Ecto neural progenitor cell (in vitro differentiated cells): Measurements from ENCODE around the gene LMBRD2.
A peak's percentile ranks its signal among the peaks of the same experiment; 100 is the strongest.

ENCODE experiments used
- DNase-seq: peaks from one replicate; pipeline ENCODE4 v3.0.0-alpha.2; 2018; ENCODE audit warnings: low spot score

Gene LMBRD2

GRCh38 chr5:36105819-36106218 lies 45.9 kb downstream of the LMBRD2 start:
- no peak for DNase-seq

- no peak for DNase-seq
Measured at GRCh38 chr5:36099748-36100147, 51.9 kb downstream of the LMBRD2 start.

DNA sequence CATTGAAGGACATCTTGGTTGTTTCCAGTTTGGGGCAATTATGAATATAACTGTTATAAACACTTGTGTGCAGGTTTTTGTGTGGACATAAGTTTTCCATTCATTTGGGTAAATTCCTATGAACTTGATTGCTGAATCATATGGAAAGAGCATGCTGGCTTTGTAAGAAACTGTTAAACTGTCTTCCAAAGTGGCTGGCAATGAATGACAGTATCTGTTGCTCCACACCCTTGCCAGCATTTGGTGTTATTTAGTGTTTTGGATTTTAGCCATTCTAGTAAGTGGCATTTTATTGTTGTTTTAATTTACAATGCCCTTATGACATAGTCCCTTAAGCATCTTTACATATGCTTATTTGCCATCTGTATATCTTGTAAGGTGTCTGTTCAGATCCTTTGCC lies 55.2 kb downstream of the LMBRD2 start:
- DNase-seq = no peak

DNA sequence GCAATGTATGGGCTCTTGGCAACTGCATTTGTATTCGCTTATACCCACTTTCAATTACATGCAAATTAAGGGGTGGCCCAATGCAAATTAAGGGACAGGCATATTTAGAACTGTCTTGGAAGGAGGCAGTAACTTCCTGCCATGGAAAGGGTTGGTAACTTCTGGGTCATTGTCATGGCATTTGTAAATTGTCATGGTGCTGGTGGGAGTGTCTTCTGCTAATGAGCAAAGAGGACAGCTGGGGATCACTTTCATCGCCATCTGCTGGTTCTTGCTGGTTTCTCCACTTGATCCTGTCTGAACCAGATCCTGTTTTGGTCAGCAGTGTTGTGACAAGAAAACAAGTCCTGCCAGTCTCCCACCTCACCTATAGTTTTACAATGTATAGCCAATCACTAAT lies 61.7 kb downstream of the LMBRD2 start:
- peak; percentile 55 for DNase-seq

- DNase-seq = peak; percentile 52
Measured at GRCh38 chr5:36079200-36079781, 72.4 kb downstream of the LMBRD2 start.

- DNase-seq = no peak
Measured at GRCh38 chr5:36078430-36078829, 73.3 kb downstream of the LMBRD2 start.

- no peak for DNase-seq
Measured at GRCh38 chr5:36073595-36074216, 78.0 kb downstream of the LMBRD2 start.

- no peak for DNase-seq
Measured at GRCh38 chr5:36070687-36071571, 80.8 kb downstream of the LMBRD2 start.

DNA sequence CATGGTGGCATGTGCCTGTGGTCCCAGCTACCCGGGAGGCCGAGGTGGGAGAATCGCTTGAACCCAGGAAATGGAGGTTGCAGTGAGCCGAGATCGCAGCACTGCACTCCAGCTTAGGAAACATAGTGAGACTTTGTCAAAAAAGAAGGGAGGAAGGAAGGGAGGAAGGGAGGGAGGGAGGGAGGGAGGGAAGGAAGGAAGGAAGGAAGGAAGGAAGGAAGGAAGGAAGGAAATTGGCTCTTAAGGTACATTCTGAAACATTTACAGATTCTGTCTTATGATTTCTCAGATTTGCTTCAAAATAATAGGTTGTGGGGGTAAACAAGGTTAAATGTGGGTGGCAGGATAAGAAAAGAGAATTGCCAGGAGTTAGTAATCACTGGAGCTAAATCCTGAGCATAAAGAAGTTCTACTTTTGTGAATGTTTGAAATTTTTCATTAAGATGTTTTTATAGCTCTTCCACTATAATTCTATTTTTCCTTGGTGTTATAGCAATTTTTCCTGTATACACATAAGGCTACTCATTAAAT lies 82.9 kb downstream of the LMBRD2 start:
- DNase-seq = no peak

DNA sequence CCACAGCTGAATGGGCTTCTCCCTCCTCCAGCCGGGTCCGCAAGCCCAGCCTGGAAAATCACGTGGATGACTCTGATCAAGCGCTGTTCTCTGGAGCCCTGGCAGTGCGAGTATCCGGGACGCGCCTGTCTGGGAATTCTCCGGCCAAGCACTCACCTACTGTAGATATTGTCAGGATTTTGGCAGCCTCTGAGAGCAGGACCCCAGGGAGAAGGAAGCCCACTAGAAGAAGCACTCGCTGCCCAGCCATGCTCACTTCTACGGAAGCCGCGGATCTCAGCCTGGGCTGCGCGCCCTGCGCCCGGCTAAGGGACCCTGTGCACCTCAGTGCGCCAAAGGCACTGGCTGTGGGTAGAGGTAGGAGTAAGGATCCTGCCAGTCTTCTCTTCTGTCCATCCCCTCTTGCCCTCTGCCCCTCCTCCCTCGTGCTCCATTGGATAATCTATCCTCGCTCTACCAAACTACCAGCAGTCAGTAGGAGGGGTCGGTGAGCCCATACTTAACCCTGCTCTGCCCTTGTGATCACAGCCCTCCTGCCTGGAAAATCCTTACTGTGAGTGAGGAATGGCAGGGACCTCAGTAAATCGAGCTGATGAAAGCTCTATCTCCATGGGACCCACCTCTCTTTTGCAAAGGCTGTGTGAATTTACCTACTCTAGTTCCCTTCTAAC lies 85.0 kb downstream of the LMBRD2 start, which contains the start of gene UGT3A2:
Gene UGT3A2 (minus strand): TSS at position 343 of the 671 bp plus-strand sequence. CDS start 93 bp downstream, at position 250.
- DNase-seq = peak; percentile 79

DNA sequence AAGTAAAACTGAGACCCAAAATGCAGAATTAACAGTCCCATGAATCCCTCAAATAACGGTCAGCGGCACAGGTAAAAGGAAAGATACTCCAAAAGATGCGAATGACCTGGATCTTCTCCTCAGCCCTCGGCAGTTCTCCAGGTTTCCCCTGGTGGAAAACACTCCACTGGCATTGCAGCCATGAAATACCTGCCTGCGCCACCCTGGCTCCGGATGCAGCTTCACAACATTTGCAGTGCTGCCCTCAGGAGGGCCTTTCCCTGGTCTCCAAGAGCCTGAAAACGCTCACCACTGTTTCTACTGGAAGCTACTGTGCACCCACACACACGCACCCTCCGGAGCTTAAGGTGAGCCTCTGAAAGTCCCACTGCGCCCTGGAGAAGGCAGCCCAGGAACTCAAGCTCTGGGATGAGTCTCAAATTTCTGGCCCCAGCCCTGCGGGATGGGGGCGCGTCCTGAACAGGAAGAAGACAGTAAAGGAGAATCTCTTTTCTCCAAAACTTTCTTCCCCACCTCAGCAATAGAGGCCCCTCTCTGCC lies 85.6 kb downstream of the LMBRD2 start:
- DNase-seq = no peak

DNA sequence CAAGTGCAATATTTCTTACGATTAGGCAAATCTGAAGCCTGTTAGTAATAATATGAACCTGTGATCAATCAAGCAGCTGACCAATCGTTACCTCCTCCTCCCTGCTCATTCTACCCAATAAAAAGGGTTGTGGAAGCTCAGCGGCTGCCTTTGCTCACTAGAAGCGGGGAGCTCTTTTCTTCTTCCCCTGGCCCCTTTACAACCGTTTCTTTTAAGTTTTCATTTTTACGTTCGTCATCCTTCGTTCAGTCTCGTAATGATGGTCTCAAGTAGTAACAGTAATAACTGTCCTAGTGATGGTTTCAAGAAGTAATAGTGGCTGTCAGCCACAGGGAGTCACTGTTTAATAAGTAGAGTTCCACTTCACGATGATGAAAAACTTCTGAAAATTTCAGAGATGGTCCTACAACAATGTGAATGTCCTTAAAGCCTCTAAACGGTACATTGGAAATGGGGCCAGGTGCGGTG lies 91.2 kb downstream of the LMBRD2 start:
- no peak for DNase-seq

GRCh38 chr5:36059571-36060419 lies 91.9 kb downstream of the LMBRD2 start:
- no peak for DNase-seq

DNA sequence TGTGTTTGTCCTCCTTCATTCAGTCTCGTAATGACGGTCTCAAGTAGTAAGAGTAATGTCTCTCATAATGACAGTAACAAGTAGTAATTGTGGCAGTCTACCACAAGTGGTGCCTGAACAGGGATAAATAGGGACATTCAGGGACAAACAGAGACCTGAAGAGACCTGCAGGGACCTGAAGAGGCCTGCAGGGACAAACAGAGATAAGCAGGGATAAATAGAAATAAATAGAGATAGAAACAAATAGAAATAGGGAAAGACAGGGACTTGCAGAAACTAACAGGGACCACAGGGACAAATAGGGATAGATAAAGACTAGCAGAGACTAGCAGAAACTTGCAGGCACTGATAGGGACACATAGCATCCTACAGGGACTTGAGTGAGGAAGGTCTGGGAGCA lies 92.9 kb downstream of the LMBRD2 start:
- DNase-seq = no peak

DNA sequence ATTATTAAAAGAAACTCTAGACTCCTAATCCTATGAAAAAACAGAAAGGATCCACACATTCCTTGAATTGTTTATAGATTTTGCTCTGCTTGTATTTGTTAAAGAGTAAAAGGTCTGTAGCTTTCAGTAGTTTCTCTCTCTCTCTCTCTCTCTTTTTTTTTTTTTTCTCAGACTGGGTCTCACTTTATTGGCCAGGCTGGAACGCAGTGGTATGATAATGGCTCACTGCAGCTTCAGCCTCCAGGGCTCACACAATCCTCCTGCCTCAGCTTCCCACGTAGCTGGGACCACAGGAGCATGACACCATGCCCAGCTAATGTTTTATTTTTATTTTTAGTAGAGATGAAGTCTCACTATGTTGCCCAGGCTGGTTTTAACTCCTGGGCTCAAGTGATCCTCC lies 94.3 kb downstream of the LMBRD2 start:
- DNase-seq = no peak

GRCh38 chr5:36056422-36056821 lies 95.3 kb downstream of the LMBRD2 start:
- no peak for DNase-seq

DNA sequence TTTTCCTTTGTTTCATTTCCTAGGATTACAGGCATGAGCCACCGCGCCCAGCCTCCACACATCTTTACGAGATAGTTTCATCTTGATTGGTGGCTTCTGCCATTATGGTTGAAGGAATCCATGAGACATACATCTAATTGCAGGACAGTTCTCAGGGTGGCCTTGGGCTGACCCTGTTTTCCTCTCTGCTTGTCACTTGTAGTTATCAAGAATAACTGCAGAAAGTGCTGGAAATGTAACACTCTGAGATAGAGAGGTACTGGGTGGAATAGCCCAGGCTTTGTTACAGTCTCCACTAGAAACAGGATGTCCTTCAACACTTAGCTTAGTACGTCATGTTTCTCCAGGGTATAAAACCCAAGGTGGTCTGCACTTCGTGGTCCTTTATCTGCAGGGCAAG lies 95.7 kb downstream of the LMBRD2 start:
- DNase-seq = no peak

- DNase-seq = no peak
Measured at GRCh38 chr5:36054647-36055046, 97.0 kb downstream of the LMBRD2 start.

GRCh38 chr5:36052538-36052937 lies 99.1 kb downstream of the LMBRD2 start:
- no peak for DNase-seq

GRCh38 chr5:36049949-36050348 lies 101.7 kb downstream of the LMBRD2 start:
- no peak for DNase-seq
